ENCODE results near the gene DPH7. TPM values are rescaled to one million over a fixed set of nuclear protein-coding genes. Genes with fewer than 3 reads are reported as not detected.

DPH7 gene
- total and polyA plus RNA-seq, 2 of the 8 experiments (the other 6 are each of a cell fraction or from before 2014, with no cell fraction given): 44.6 to 45.5 TPM

- no peak for TF ChIP-seq TAF1 (IDR thresholded peaks at IDR 0.05; ENCODE audit: low read depth, low read length)
Observed at GRCh38 chr9:137582286-137582860, 3.6 kb upstream of the DPH7 start (continued).
